Stimulated activated CD4-positive, alpha-beta T cell treated with anti-CD3 and anti-CD28 coated beads, Interleukin-4, amount 100 ng/mL, for 24 hours (primary cell): ENCODE measurements around the gene NTHL1.

Experiments used
- DNase-seq: peaks from one replicate; pipeline ENCODE4 v3.0.0-alpha.2; 2020

NTHL1 gene

DNA sequence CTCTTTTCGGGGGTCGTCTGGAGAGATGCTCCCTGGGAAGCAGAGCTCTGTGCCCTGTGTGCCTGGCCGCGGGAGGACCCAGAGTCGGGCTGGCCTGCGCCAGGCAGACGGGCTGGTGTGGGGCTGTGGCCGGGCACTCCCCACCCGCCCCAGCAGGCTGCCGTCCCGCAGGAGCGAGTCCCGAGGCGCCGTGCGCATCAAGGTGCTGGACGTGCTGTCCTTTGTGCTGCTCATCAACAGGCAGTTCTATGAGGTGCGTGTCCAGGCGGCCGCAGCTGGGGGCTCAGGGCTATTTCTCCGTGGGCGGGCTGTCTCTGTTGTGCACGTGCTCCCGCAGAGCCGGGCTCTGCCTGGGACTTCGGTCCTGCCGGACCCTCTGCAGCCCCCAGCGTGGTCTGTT, 15.2 kb upstream of the NTHL1 start:
- DNase-seq = no peak

DNA sequence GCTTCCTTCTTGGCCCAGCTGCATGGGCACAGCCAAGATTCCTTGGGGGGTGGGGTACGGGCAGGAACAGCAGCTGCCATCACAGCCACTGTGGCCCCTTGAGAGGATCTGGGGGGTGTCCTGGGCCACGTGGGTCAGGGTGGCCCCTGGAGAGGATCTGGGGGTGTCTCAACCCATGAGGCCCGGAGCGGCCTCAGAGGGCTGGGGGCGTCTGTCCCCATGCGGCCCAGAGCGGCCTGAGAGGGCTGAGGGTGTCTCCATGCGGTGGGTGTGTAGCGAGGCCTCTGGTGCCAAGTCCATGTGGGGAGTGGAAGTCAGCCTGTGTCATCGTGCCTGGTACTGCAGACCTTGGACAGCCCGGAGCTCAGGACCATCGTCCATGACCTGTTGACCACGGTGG, 13.9 kb upstream of the NTHL1 start:
- no peak for DNase-seq

DNA sequence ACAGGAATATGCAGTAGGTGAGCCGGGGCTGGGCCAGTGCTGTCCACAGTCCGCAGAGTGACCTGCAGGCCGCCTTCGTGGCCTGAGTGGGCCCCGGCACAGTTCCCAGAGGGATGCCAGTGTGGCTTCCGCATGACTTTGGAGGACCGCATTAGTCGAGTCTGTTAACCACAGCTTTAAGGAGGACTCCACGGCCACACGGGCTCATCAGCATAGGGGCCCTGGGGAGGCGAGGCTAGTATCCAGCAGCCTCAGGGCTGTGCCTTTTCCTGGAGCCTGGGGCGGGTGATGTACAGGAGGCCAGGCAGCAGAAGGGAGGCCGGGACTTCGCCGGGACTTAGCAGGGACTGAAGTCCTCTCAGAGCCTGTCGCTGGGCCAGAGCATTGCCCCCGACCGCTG, 13.4 kb upstream of the NTHL1 start:
- no peak for DNase-seq

DNA sequence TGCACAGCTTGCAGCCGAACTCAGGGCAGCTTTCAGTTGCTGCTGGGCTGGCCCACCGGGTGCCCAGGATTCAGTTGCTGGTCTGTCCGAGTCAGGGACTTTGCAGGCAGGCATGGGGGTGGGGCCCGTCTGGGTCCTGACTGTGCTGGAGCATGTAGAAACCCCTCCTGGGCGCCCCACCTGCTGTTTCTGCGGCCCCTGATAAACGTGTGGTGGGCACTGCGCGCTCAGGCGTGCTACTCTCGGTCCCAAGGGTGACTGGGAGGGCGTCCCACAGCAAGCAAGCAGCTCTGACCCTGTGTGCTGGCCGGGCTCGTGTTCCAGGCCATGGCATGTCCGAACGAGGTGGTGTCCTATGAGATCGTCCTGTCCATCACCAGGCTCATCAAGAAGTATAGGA, 12.7 kb upstream of the NTHL1 start:
- DNase-seq = no peak

- DNase-seq = no peak
Measured at GRCh38 chr16:2058872-2059271, 11.2 kb upstream of the NTHL1 start.

- DNase-seq = no peak
Measured at GRCh38 chr16:2058420-2058819, 10.8 kb upstream of the NTHL1 start.

- no peak for DNase-seq
Measured at GRCh38 chr16:2057438-2057837, 9.8 kb upstream of the NTHL1 start.

DNA sequence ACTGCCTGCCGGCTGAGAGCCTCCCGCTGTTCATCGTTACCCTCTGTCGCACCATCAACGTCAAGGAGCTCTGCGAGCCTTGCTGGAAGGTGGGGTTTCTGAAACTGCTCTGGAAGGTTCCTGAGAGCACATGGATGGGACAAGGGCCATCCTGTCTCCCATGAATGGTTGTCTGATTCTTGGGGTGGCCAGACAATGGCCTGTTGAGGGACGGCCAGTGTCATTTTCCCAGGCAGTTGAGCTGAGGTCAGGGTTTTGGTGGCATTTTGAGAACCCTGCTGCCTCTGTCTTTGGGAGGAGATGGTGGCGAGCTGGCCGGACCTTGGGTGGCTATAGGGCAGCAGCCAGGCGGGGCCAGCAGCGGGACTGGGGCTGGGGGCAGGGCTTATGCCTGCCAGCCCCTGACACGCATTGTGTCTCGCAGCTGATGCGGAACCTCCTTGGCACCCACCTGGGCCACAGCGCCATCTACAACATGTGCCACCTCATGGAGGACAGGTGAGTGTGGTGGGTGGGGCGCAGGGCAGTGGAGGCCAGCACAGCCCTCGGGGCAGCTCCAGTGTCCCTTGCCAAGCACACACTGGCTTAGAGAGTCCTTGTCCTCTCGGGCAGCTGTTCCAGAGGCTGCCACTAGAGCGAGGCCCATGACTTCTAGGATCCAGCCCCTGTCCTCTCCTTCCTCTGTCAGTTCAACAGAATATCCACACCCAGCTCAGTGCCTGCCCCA, 9.2 kb upstream of the NTHL1 start:
- DNase-seq = no peak

GRCh38 chr16:2056077-2056476, 8.4 kb upstream of the NTHL1 start:
- DNase-seq = no peak

GRCh38 chr16:2054543-2055245, 7.1 kb upstream of the NTHL1 start:
- DNase-seq = no peak

GRCh38 chr16:2053897-2054296, 6.3 kb upstream of the NTHL1 start:
- no peak for DNase-seq

GRCh38 chr16:2053211-2053610, 5.6 kb upstream of the NTHL1 start:
- DNase-seq = no peak

DNA sequence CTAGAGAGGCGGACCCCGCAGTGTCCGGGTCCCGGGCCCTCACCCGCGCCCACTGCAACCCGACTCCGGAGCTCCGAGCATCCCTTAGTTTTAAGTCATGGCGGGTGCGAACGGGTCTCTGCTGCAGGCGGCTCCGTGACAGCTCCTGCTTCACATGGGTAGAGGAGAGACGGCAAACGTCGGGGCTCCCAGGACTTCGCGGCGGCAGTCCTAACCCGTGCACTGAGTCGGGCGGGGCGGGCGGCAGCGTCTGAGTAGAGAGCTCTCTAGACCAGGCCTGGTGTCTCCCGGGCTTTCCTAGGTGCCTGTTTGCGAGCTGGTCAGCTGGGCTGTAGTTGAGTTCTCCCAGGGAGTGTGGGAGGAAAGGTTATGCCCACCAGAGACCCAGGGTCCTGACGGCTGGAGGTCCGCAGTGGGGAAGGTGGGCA, 496 bp upstream of the NTHL1 start:
- DNase-seq = no peak

- DNase-seq = no peak
Measured at GRCh38 chr16:2046893-2047329, 723 bp downstream of the NTHL1 start.

DNA sequence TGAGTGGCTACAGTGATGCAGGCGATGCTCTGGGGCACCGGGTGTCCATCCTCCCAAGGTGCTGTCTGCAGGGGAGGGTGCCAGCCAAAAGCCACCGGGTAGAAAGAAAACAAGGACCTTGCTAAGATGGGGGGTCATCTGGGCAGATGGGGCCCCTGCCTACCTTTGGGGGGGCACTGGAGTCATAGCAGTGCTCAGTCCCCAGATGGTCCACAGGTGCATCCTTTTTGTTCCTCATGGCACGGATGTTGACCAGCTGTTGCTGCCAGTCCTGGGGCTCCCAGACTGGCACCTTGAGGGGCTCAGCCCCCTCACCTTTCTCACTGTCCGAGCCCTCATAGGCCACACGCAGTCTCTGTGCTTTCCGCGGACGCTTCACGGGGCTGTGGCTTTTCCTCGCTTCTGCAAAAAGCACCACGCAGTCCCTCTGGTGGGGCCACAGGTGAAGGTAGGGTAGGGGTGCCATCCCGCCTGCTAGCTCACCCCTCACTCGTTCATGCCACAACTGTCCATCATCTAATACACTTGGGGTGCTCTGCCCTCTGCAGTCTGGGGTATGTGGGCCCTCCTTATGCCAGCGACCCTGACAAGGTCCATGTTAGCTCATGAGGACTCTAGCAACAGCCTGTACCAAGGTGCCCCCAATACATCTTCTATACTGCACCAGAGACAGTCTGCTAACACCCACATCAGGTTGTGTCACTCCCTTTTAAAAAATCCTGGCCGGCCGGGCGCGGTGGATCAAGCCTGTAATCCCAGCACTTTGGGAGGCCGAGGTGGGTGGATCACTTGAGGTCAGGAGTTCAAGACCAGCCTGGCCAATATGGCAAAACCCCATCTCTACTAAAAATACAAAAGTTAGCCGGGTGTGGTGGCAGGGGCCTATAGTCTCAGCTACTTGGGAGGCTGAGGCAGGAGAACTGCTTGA, 1.4 kb downstream of the NTHL1 start:
- no peak for DNase-seq

- DNase-seq = no peak
Measured at GRCh38 chr16:2044541-2044940, 3.1 kb downstream of the NTHL1 start.

GRCh38 chr16:2043667-2044451, 3.8 kb downstream of the NTHL1 start:
- DNase-seq = no peak

DNA sequence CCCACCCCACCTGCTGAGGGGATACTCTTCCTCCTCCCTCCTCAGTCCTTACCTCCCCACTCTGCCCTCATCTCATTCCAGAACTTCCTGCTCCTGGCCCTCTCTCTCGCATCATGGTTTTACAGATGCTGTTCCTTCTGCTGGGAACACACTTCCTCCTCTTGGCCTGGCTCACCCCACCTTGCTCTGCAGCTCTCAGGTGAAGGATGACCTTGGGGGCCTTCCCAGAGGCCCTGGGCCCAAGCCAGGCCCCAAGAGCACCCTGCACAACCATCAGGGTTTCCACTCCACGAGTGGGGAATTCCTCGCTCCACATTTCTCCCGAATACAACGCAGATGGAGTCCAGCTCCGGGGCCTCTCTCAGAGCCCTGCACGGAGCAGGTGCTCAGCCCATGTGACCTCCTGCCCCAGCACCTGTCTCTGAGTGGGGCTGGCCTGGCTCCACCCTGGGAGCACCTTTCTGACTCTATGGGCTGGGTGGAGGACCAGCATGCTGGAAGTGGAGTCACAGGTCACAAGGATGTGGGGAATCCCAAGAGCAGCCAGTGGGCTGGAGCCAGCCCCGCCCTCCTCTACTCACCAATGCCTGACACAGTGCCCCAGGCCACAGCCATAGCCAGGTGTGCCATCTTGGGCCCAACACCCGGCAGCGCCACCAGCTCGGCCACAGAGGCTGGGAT, 4.5 kb downstream of the NTHL1 start:
- no peak for DNase-seq

- no peak for DNase-seq
Measured at GRCh38 chr16:2042171-2042985, 5.3 kb downstream of the NTHL1 start.

DNA sequence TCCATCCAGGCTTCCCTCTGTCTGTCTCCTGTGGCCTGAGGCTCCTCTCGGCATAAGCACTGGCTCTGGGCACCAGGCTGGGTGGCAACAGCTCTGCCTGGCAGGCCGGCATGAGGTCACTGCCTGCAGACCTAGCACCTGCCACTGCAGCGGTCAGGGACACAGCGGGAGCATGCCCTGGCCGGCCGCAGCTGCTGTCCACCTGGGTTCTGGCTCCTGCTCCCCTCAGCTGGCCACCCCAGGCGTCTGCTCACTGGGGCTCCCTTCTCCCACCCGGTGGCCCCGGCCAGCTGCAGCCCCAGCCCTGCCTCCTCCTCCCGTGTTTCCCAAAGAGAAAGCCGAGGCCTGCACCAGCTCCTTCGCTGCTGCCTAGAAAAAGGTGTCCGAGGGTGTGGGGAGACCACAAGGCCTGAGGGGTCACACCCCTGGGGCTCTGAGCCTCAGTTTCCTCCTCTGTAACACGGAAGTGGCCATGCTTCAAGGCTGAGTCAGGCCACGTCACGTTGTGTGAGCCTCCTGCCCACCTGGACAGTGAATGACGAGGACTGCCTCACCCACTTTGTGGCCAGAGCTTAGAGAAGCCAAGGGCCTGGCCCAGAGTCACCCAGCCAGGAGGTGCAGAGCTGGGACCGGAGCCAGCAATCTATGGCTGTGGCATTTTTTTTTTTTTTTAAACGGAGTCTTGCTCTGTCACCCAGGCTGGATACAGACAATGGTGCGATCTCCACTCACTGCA, 6.7 kb downstream of the NTHL1 start:
- no peak for DNase-seq
